GM21786 (cell line): Measurements from ENCODE around the gene TRMT44.

Source experiments
- ATAC-seq: cut with Tn5 transposase; IDR thresholded peaks from one replicate; pipeline ENCODE4 v1.9.1; 2021; ENCODE audit not compliant: unreplicated experiment

TRMT44 gene, protein sequence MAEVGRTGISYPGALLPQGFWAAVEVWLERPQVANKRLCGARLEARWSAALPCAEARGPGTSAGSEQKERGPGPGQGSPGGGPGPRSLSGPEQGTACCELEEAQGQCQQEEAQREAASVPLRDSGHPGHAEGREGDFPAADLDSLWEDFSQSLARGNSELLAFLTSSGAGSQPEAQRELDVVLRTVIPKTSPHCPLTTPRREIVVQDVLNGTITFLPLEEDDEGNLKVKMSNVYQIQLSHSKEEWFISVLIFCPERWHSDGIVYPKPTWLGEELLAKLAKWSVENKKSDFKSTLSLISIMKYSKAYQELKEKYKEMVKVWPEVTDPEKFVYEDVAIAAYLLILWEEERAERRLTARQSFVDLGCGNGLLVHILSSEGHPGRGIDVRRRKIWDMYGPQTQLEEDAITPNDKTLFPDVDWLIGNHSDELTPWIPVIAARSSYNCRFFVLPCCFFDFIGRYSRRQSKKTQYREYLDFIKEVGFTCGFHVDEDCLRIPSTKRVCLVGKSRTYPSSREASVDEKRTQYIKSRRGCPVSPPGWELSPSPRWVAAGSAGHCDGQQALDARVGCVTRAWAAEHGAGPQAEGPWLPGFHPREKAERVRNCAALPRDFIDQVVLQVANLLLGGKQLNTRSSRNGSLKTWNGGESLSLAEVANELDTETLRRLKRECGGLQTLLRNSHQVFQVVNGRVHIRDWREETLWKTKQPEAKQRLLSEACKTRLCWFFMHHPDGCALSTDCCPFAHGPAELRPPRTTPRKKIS

GRCh38 chr4:8440492-8441311 is at the start of gene TRMT44, which contains the start of gene ACOX3:
TRMT44 (plus strand) TSS chr4:8440777; CDS start chr4:8440823, 46 bp downstream.
ACOX3 (minus strand) TSS chr4:8440723; CDS start chr4:8416521, 24,202 bp downstream.
- peak; percentile 80 for ATAC-seq

- no peak for ATAC-seq
Observed at GRCh38 chr4:8391071-8391470, 49.5 kb upstream of the TRMT44 start.

DNA sequence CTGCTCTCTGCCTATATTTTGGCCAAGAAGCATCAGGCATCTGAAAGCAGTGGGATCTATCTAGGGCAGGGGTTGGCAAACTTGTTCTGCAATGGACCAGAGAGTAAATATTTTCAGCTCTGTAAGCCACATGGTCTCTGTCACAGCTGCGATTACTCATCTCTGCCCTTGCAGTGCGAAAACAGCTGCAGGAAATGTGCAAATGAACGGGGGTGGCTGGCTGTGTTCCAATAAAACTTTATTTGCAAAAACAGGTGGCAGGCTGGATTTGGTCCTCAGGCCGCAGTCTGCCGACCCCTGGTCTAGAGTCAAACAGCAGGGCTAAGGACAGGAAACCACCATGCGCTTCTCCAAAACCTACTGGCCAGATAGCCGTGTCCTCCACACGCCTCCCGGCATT is 48.6 kb upstream of the TRMT44 start:
- ATAC-seq, result peak; percentile 82

DNA sequence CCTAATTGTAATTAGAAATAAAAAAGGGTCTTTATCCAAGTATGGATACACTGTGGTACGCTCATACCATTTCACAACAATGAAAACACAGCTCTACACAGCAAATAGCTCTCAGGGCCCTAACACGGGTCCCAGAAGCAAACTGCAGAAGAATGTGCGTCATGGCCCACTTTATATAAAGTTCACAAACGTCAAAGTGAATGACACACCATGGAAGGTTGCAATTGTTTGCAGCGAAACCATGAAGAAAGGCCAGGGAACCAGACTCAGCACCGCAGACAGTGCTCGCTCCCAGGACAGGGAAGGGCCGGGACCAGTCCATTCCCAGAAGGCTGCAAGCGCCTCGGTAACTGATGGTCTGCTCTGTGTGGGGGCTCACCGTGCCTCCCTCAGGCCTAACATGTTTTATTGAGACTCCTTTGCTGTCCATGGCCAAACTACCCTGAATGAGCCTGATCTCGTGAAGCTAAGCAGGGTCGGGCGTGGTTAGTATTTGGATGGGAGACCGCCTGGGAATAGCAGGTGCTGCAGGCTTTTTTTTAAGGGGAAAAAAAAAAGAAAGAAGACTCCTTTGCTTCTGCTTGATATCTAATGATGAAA is 47.9 kb upstream of the TRMT44 start:
- ATAC-seq, result no peak

GRCh38 chr4:8393593-8394038 is 47.0 kb upstream of the TRMT44 start:
- no peak for ATAC-seq

- no peak for ATAC-seq
Observed at GRCh38 chr4:8394061-8394519, 46.5 kb upstream of the TRMT44 start.

DNA sequence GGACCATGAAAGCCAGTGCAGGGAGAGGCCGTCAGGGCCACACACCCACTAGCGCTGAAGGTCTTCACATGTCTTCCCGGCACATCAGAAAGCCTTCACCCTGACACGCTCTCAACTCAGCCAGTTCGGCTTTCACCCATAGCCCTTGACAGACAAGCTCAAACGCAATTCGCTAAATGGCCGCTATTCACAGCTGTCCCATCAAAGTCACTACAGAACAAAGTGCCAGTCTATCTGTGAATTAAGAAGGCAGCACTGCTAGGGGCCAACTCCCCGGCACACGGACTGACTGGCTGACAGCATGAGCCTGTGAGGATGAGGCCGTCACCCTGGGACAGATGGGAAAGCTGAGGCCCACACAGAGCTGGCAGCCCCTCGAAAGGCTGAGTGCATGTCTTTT is 45.8 kb upstream of the TRMT44 start:
- no peak for ATAC-seq

DNA sequence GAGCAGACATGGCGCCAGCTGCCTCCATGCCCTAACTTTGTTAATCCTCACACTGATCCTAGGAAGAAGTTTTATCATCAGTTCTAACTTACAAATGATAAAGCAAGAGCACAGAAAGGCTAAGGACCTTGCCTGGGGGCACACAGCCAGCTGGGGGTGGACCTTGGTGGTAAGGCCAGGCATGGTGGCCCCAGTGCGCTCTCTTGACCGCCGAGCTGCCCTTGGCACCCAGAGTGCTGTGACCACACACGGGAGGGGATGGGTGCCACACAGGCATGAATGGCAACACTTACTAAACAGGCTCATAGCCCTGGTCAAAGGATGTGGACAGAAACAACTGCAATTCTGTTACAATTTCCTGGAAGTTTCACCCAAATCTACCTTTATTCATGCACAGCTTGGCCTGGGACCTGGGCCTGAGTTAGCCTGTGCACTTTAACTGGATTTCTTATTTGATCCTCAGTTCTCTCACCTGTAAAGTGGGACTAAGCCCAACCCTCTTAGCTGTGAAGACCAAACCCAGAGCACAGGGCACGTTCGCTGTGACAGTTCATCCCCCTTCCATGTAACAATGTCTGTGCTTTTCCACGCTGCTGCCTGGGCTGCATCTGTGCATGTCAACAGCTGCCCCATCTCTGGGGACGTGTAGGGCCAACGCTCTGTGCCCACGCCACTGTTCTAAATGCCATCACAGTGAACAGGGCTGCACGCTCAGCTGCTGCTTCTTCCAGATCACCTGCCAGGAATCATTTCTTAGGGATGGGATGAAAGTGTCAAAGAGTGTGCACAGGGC is 44.9 kb upstream of the TRMT44 start:
- no peak for ATAC-seq

DNA sequence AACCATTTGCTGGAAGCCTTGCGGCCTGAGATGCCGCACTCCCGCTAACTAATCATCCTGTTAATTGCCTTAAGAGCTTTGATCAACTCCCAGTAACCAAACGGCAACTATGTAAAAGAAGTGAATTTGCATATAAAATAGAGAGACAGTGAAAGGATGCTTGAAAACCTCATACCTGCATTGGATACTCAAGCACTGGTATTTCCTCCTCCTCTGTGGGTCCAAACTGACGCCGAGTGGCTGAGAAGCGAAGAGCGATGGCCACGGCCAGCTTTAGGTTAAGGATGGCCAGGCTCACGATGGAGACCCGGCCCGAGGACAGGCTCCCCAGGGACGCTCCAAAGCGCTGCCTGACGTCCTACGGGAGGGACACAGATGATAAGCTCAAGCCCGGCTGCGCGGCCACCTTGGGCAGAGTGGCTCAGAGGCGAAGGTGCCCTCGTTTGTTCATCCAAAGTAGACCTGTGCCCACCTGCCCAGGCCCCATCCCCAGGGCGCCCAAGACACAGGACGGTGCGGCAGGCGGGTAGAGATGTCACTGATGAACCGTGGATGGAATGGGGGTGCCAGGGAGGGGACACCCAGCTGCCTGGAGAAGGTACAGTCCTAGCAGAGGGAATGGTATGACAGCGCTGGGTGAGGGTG is 43.7 kb upstream of the TRMT44 start:
- ATAC-seq, result no peak

- no peak for ATAC-seq
Observed at GRCh38 chr4:8398347-8398746, 42.2 kb upstream of the TRMT44 start.

GRCh38 chr4:8399298-8399697 is 41.3 kb upstream of the TRMT44 start:
- ATAC-seq, result no peak

- no peak for ATAC-seq
Observed at GRCh38 chr4:8400632-8401325, 39.8 kb upstream of the TRMT44 start.

DNA sequence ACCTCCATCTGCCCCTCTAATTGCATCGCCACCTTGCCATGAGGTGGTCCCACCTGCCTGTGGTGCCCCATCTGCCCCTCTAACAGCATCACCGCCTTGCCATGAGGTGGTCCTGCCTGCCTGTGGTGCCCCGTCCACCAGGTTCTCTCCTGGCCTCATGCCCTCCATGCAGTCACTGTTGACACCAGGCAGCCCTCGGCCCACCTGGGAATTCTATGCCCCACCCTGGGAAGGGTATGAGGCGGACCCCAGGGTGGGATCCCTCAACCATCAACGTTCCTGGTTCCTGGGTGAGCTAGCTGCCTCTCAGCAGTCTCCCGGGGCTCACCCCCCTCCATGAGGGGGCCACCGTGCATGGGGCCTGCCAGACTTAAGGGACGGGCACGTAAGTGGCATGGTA is 38.9 kb upstream of the TRMT44 start:
- no peak for ATAC-seq

GRCh38 chr4:8402181-8402597 is 38.4 kb upstream of the TRMT44 start:
- ATAC-seq, result no peak

- no peak for ATAC-seq
Observed at GRCh38 chr4:8402640-8403039, 37.9 kb upstream of the TRMT44 start.

DNA sequence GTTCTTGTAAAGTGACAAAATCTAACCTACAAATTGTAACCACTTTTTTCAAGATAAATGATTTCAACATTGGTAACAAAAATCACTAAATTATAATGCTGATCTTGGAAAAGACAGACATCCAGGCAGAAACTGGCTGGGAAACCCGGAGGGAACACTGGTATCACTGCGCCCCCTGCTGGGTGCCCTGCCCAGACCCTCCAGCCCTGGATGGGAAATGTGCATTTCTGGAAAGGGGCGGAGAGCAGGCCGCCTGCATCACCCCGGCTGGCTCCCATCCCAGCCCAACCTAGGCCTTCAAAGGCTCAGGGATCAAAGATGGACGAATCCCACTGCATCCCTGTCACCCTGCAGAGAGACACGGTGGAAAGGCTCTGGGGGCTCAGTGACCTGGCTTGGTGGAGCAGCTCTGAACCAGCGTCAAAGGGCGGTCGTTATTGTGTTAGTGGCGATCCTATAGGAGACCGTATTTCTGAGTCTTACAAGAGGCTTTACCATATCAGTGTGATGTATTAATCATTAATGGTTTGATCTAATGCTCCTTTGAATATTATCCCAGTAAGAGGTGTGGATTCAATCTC is 37.3 kb upstream of the TRMT44 start:
- no peak for ATAC-seq

GRCh38 chr4:8403976-8404375 is 36.6 kb upstream of the TRMT44 start:
- no peak for ATAC-seq

DNA sequence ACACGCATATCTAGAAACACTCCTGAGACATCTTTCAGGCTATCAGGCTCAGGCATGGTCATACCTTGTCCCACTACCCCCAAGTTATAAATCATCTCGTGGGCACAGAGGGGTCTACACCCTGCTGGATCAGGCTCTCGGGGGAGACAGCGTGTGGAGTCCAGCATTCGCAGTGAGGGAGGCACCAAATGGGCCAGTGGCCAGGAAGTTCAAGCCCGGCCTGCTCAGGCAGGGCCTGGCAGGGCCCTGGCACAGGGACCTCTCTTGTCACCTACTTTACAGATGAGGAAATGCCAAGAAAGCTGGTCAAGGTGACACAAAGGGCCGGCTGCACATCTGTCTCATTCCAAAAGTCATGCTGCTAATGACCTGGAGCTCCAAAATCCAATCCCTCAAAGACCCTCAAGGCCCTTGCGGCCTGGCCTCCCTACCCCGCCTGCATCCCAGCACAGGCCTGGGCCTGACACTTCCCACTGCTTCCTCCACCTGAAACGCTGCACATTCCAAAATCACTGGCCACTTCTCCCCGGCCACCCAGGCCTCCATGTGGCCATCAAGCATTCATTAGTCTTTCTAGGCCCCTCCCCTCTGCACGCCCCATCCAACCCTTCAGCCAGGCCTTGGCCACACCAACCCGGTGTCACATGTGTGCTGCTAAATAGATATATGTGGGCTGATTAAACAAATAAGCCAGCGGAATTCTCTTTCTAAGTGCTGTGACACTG is 35.6 kb upstream of the TRMT44 start:
- ATAC-seq, result no peak
